WTC11 (cell line): ENCODE results near the gene LARGE1. TPM values are rescaled to one million over a fixed set of nuclear protein-coding genes. Genes with fewer than 3 reads are reported as not detected.

ENCODE experiments used
- ATAC-seq: fragments of 200-7000 bp; cut with Tn5 transposase; 2 replicates; pipeline ENCODE4 v1.10.0; 2021; ENCODE audit warnings: mild to moderate bottlenecking, moderate library complexity
- CTCF ChIA-PET: fragments of 300-600 bp; sonication (Branson Sonifier 250); formaldehyde crosslinking; loops from one replicate; lab custom pipeline; 2021; ENCODE audit warnings: antibody characterized with exemption; lab: Charles Lee
- POLR2A ChIA-PET: fragments of 350-600 bp; sonication (Branson Sonifier 250); formaldehyde crosslinking; loops from one replicate; lab custom pipeline; 2021; ENCODE audit warnings: antibody characterized with exemption; lab: Charles Lee
- DNase-seq: peaks from one replicate; pipeline ENCODE4 v3.0.0; 2021; ENCODE audit warnings: low spot score
- H3K27ac Mint-ChIP-seq: 2 replicates; pipeline ENCODE4 v1.8.0; 2021; ENCODE audit warnings: mixed read lengths
- H3K27me3 Mint-ChIP-seq: 2 replicates; pipeline ENCODE4 v1.8.0; 2021; ENCODE audit warnings: low read depth, mild to moderate bottlenecking, moderate library complexity, mixed read lengths
- H3K36me3 Mint-ChIP-seq: 2 replicates; pipeline ENCODE4 v1.8.0; 2021; ENCODE audit warnings: mixed read lengths
- H3K4me1 Mint-ChIP-seq: 2 replicates; pipeline ENCODE4 v1.8.0; 2022; ENCODE audit warnings: mixed read lengths
- H3K4me3 Mint-ChIP-seq: 2 replicates; pipeline ENCODE4 v1.8.0; 2021; ENCODE audit warnings: mild to moderate bottlenecking, moderate library complexity, mixed read lengths
- H3K9me3 Mint-ChIP-seq: 2 replicates; pipeline ENCODE4 v1.8.0; 2021; ENCODE audit warnings: mixed read lengths
- CBFB ChIP-seq: sonication (generic); formaldehyde crosslinking; IDR thresholded peaks from 2 replicates; pipeline ENCODE4 v1.8.1; 2022; ENCODE audit warnings: mild to moderate bottlenecking, low read depth, missing genetic modification reagents
- CTCF ChIP-seq: fragments of 200-600 bp; IDR thresholded peaks from 2 replicates; pipeline ENCODE4 v1.8.0; 2022; ENCODE audit warnings: antibody characterized with exemption
- E2F1 ChIP-seq: sonication (generic); formaldehyde crosslinking; IDR thresholded peaks from 2 replicates; pipeline ENCODE4 v1.8.0; 2022; ENCODE audit warnings: mild to moderate bottlenecking, missing genetic modification reagents
- FOXJ3 ChIP-seq: sonication (generic); formaldehyde crosslinking; IDR thresholded peaks from 2 replicates; pipeline ENCODE4 v1.9.0; 2021; ENCODE audit warnings: missing genetic modification reagents, mild to moderate bottlenecking, borderline replicate concordance
- GRHL2 ChIP-seq: fragments of 250-450 bp; sonication (Bioruptor Pico); IDR thresholded peaks from 2 replicates; pipeline ENCODE4 v1.8.0; 2022; ENCODE audit warnings: mild to moderate bottlenecking, moderate library complexity; ENCODE audit not compliant: insufficient replicate concordance, severe bottlenecking
- HMGA2 ChIP-seq: fragments of 250-450 bp; sonication (Bioruptor Pico); IDR thresholded peaks from 2 replicates; pipeline ENCODE4 v1.4.0; 2021; ENCODE audit warnings: mild to moderate bottlenecking, moderate library complexity
- MAX ChIP-seq: sonication (generic); formaldehyde crosslinking; IDR thresholded peaks from 2 replicates; pipeline ENCODE4 v1.8.0; 2022; ENCODE audit warnings: mild to moderate bottlenecking, missing genetic modification reagents
- MLX ChIP-seq: sonication (generic); formaldehyde crosslinking; IDR thresholded peaks from 2 replicates; pipeline ENCODE4 v1.8.1; 2023; ENCODE audit warnings: mild to moderate bottlenecking, missing genetic modification reagents, moderate library complexity
- NFATC4 ChIP-seq: fragments of 250-450 bp; sonication (Bioruptor Pico); IDR thresholded peaks from 2 replicates; pipeline ENCODE4 v1.9.0; 2021; ENCODE audit warnings: mild to moderate bottlenecking
- NFE2L1 ChIP-seq: sonication (generic); formaldehyde crosslinking; IDR thresholded peaks from 2 replicates; pipeline ENCODE4 v1.8.1; 2023; ENCODE audit warnings: missing genetic modification reagents
- NR1H2 ChIP-seq: sonication (generic); formaldehyde crosslinking; IDR thresholded peaks from 2 replicates; pipeline ENCODE4 v1.9.0; 2021; ENCODE audit warnings: mild to moderate bottlenecking, moderate library complexity, missing genetic modification reagents
- NR2C2 ChIP-seq: sonication (generic); formaldehyde crosslinking; IDR thresholded peaks from 2 replicates; pipeline ENCODE4 v1.8.0; 2022; ENCODE audit warnings: mild to moderate bottlenecking, missing genetic modification reagents
- PRDM15 ChIP-seq: sonication (generic); formaldehyde crosslinking; IDR thresholded peaks from 2 replicates; pipeline ENCODE4 v1.8.0; 2022; ENCODE audit warnings: missing genetic modification reagents
- PRRX2 ChIP-seq: fragments of 250-450 bp; sonication (Bioruptor Pico); IDR thresholded peaks from 2 replicates; pipeline ENCODE4 v1.8.0; 2021; ENCODE audit warnings: mild to moderate bottlenecking
- TEAD4 ChIP-seq: sonication (generic); formaldehyde crosslinking; IDR thresholded peaks from 2 replicates; pipeline ENCODE4 v1.8.0; 2022; ENCODE audit warnings: mild to moderate bottlenecking, missing genetic modification reagents
- USF2 ChIP-seq: sonication (generic); formaldehyde crosslinking; IDR thresholded peaks from 2 replicates; pipeline ENCODE4 v1.8.1; 2023; ENCODE audit warnings: mild to moderate bottlenecking, missing genetic modification reagents, moderate library complexity
- total RNA-seq: library from RNA; stranded (reverse); gene quantifications from 3 replicates; pipeline ENCODE4 v1.2.3, GENCODE V29; 2021

Gene LARGE1
- total RNA-seq, 1 experiment from 2014 or later = 72.6 TPM

GRCh38 chr22:33654173-33654895 is 265.9 kb downstream of the LARGE1 start:
- Mint-ChIP-seq H3K27me3 (no peaks in the 10 kb centered on the region), H3K27ac (peak overlapping the region; percentile 19), H3K4me1 (peaks cover 29% of the 10 kb centered on the region), H3K36me3 (peaks cover 25% of the 10 kb centered on the region), H3K4me3 (peak overlapping the region; percentile 29; the same call in 1 of the 2 replicates), H3K9me3 (peaks cover 21% of the 10 kb centered on the region)
- DNase-seq (no peak), ATAC-seq (peak; percentile 86)
- ChIA-PET CTCF (interaction anchor here (0.6 to 1.4 kb wide), 5 partner anchors 14 to 1813 kb away, joined by 3 to 4 read pairs (median 3); no protein-coding TSS in a partner anchor), POLR2A (no interaction called here)
- TF ChIP-seq CTCF = no peak
- no peak for TF ChIP-seq NFE2L1 (CRISPR knock-in tag)
- no peak for TF ChIP-seq GRHL2

GRCh38 chr22:33653532-33654063 is 266.7 kb downstream of the LARGE1 start:
- H3K36me3 Mint-ChIP-seq = peaks cover 27% of the 10 kb centered on the region
- CTCF ChIA-PET = interaction anchor here (1.1 to 1.4 kb wide), 2 partner anchors 39 to 268 kb away, joined by 3 read pairs; no protein-coding TSS in a partner anchor

More at GRCh38 chr22:33653532-33654063, 266.7 kb downstream of the LARGE1 start:
- Mint-ChIP-seq H3K27ac (no peak overlapping the region; the same call in 1 of the 2 replicates), H3K9me3 (peaks cover 21% of the 10 kb centered on the region), H3K27me3 (no peaks in the 10 kb centered on the region), H3K4me3 (no peak overlapping the region), H3K4me1 (peaks cover 29% of the 10 kb centered on the region)
- peak; percentile 77 for ATAC-seq
- POLR2A ChIA-PET = no interaction called here
- no peak for DNase-seq
- TF ChIP-seq PRRX2 (CRISPR knock-in tag) (no peak), CBFB (CRISPR knock-in tag) (no peak), CTCF (no peak), E2F1 (no peak), TEAD4 (CRISPR knock-in tag) (no peak), FOXJ3 (no peak), MLX (CRISPR knock-in tag) (no peak), MAX (no peak), PRDM15 (CRISPR knock-in tag) (no peak), HMGA2 (CRISPR knock-in tag) (no peak), NFATC4 (CRISPR knock-in tag) (no peak), NR1H2 (CRISPR knock-in tag) (no peak), USF2 (CRISPR knock-in tag) (no peak), NR2C2 (CRISPR knock-in tag) (no peak)
